ENCODE measurements around the gene LMOD3. TPM values are rescaled to one million over a fixed set of nuclear protein-coding genes. Genes with fewer than 3 reads are reported as not detected.

Gene LMOD3
- polyA plus RNA-seq, 1 donor (not counting 4 experiments of a cell fraction or from before 2014, with no cell fraction given), result not detected

DNA sequence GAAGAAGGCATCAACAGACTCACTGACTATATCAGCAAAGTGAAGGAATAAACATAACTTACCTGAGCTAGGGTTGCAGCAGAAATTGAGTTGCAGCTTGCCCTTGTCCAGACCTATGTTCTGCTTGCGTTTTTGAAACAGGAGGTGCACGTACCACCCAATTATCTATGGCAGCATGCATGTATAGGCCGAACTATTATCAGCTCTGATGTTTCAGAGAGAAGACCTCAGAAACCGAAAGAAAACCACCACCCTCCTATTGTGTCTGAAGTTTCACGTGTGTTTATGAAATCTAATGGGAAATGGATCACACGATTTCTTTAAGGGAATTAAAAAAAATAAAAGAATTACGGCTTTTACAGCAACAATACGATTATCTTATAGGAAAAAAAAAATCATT lies 17.8 kb downstream of the LMOD3 start:
- Histone ChIP-seq H3K4me3 (ENCODE audit: control insufficient read depth in 2 of 3, extremely low read depth in 1 of 3, insufficient read depth in 2 of 3, low read depth in 1 of 3, low read length in 3 of 3) (no peak overlapping the region), H3K27me3 (ENCODE audit: control insufficient read depth, extremely low read depth, insufficient read depth, low read length) (no peaks in the 10 kb centered on the region), H3K27ac (ENCODE audit: control insufficient read depth, insufficient read depth, low read length) (no peak overlapping the region), H3K9ac (ENCODE audit: control insufficient read depth, extremely low read depth, insufficient read depth, low read length) (no peak overlapping the region), H3K9me1 (ENCODE audit: control insufficient read depth, extremely low read depth, insufficient read depth, low read length) (no peaks in the 10 kb centered on the region), H3K36me3 (ENCODE audit: control insufficient read depth in 2 of 2, extremely low read depth in 1 of 2, insufficient read depth in 2 of 2, low read length in 2 of 2) (peaks cover 4 to 18% of the 10 kb centered on the region in 2 experiments), H3K79me2 (ENCODE audit: control insufficient read depth, insufficient read depth, low read length) (peaks cover 1% of the 10 kb centered on the region), H4K20me1 (ENCODE audit: control insufficient read depth, extremely low read depth, insufficient read depth, low read length) (no peaks in the 10 kb centered on the region), H3K9me3 (ENCODE audit: control insufficient read depth, low read depth, low read length) (no peaks in the 10 kb centered on the region), H3K4me1 (ENCODE audit: control insufficient read depth, extremely low read depth, insufficient read depth, low read length) (no peaks in the 10 kb centered on the region), H3K4me2 (ENCODE audit: control insufficient read depth, extremely low read depth, insufficient read depth, low read depth, low read length) (no peak overlapping the region), H2AFZ (ENCODE audit: control insufficient read depth, low read length) (no peak overlapping the region)
- TF ChIP-seq EZH2 (IDR thresholded peaks at IDR 0.05; ENCODE audit: low read length) (no peak), CTCF (optimal IDR thresholded peaks at IDR 0.05 in 1 of 3, IDR thresholded peaks at IDR 0.05 in 1 of 3, conservative IDR thresholded peaks at IDR 0.05 in 1 of 3; ENCODE audit: extremely low read depth in 1 of 3, insufficient read depth in 2 of 3, low read length in 3 of 3) (no peak)
- dilution Hi-C loops (cut with MboI; ENCODE audit: extremely low pct_ligation_motif_present, low sequenced_read_pairs), result no loop called here
- FAIRE-seq (no peak), DNase-seq (ENCODE audit: low read depth, low spot score) (no peak)

- Histone ChIP-seq H2AFZ (ENCODE audit: control insufficient read depth, low read length) (no peak overlapping the region), H3K4me1 (ENCODE audit: control insufficient read depth, extremely low read depth, insufficient read depth, low read length) (no peaks in the 10 kb centered on the region), H3K27ac (ENCODE audit: control insufficient read depth, insufficient read depth, low read length) (no peak overlapping the region), H3K9me3 (ENCODE audit: control insufficient read depth, low read depth, low read length) (no peaks in the 10 kb centered on the region), H3K9ac (ENCODE audit: control insufficient read depth, extremely low read depth, insufficient read depth, low read length) (no peak overlapping the region), H3K79me2 (ENCODE audit: control insufficient read depth, insufficient read depth, low read length) (peaks cover 6% of the 10 kb centered on the region), H3K36me3 (ENCODE audit: control insufficient read depth in 2 of 2, extremely low read depth in 1 of 2, insufficient read depth in 2 of 2, low read length in 2 of 2) (peaks cover 4 to 18% of the 10 kb centered on the region in 2 experiments), H3K4me2 (ENCODE audit: control insufficient read depth, extremely low read depth, insufficient read depth, low read depth, low read length) (no peak overlapping the region), H3K4me3 (ENCODE audit: control insufficient read depth in 2 of 3, extremely low read depth in 1 of 3, insufficient read depth in 2 of 3, low read depth in 1 of 3, low read length in 3 of 3) (no peak overlapping the region), H3K9me1 (ENCODE audit: control insufficient read depth, extremely low read depth, insufficient read depth, low read length) (no peaks in the 10 kb centered on the region), H4K20me1 (ENCODE audit: control insufficient read depth, extremely low read depth, insufficient read depth, low read length) (no peaks in the 10 kb centered on the region), H3K27me3 (ENCODE audit: control insufficient read depth, extremely low read depth, insufficient read depth, low read length) (no peaks in the 10 kb centered on the region)
- no peak for DNase-seq (ENCODE audit: low read depth, low spot score)
- TF ChIP-seq EZH2 (IDR thresholded peaks at IDR 0.05; ENCODE audit: low read length) (no peak), CTCF (optimal IDR thresholded peaks at IDR 0.05 in 1 of 3, IDR thresholded peaks at IDR 0.05 in 1 of 3, conservative IDR thresholded peaks at IDR 0.05 in 1 of 3; ENCODE audit: extremely low read depth in 1 of 3, insufficient read depth in 2 of 3, low read length in 3 of 3) (no peak)
- FAIRE-seq, result no peak
- dilution Hi-C loops (cut with MboI; ENCODE audit: extremely low pct_ligation_motif_present, low sequenced_read_pairs), result no loop called here
These were observed 19.3 kb downstream of the LMOD3 start for GRCh38 chr3:69103123-69103522.
